PFSK-1 (cell line): ENCODE data around the gene HMGCL.

Experiments used
- FOXP2 ChIP-seq: optimal IDR thresholded peaks from 2 replicates; pipeline ENCODE3; 2011; ENCODE audit warnings: borderline replicate concordance, control low read depth, inconsistent platforms; ENCODE audit not compliant: insufficient read depth; ENCODE audit errors: extremely low read length, extremely low read depth
- POLR2AphosphoS5 ChIP-seq: IDR thresholded peaks from 2 replicates; pipeline ENCODE4 v1.6.1; 2012; ENCODE audit warnings: low read depth, mild to moderate bottlenecking, control low read depth, low read length, moderate library complexity
- SIN3A ChIP-seq: IDR thresholded peaks from 2 replicates; pipeline ENCODE4 v1.6.1; 2012; ENCODE audit warnings: mild to moderate bottlenecking, low read length, moderate library complexity, borderline replicate concordance; ENCODE audit not compliant: insufficient read depth
- TAF1 ChIP-seq: IDR thresholded peaks from 2 replicates; pipeline ENCODE4 v1.6.1; 2012; ENCODE audit warnings: low read length, control low read depth, borderline replicate concordance; ENCODE audit not compliant: insufficient read depth
- TF ChIP-seq, protein P1 (sequence below), 2 experiments: IDR thresholded peaks; 2 replicates each; pipeline versions ENCODE4 v1.6.1 to v1.8.0; 2011 to 2012; ENCODE audit warnings: low read depth in 2 of 2, low read length in 2 of 2, control low read depth in 1 of 2, inconsistent platforms in 1 of 2, mild to moderate bottlenecking in 1 of 2, moderate library complexity in 1 of 2; ENCODE audit not compliant: insufficient read depth in 1 of 2

DNA sequence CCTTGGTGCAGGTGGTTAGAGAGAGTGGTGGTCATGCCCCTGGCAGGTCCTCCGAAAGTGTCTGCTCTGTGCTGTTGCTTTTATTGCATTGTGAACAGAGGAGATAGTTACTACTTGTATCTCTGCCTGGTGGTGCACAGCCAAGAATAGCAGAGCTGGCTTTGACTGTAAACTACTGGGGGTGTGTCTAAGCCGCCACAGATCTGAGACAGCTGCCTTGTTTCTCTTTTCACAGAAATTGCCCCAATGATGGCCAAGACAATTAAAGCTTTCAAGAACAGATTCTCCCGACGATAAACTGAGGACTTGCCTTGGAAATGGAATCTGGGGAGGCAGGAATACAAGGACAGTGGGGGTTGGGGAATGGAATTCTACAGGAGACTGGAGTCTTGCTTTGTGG, 66.0 kb downstream of the HMGCL start:
- no peak for TF ChIP-seq POLR2AphosphoS5
- TF ChIP-seq, protein P1, sequence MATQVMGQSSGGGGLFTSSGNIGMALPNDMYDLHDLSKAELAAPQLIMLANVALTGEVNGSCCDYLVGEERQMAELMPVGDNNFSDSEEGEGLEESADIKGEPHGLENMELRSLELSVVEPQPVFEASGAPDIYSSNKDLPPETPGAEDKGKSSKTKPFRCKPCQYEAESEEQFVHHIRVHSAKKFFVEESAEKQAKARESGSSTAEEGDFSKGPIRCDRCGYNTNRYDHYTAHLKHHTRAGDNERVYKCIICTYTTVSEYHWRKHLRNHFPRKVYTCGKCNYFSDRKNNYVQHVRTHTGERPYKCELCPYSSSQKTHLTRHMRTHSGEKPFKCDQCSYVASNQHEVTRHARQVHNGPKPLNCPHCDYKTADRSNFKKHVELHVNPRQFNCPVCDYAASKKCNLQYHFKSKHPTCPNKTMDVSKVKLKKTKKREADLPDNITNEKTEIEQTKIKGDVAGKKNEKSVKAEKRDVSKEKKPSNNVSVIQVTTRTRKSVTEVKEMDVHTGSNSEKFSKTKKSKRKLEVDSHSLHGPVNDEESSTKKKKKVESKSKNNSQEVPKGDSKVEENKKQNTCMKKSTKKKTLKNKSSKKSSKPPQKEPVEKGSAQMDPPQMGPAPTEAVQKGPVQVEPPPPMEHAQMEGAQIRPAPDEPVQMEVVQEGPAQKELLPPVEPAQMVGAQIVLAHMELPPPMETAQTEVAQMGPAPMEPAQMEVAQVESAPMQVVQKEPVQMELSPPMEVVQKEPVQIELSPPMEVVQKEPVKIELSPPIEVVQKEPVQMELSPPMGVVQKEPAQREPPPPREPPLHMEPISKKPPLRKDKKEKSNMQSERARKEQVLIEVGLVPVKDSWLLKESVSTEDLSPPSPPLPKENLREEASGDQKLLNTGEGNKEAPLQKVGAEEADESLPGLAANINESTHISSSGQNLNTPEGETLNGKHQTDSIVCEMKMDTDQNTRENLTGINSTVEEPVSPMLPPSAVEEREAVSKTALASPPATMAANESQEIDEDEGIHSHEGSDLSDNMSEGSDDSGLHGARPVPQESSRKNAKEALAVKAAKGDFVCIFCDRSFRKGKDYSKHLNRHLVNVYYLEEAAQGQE (IDR thresholded peaks at IDR 0.05; ENCODE audit: insufficient read depth in 1 of 2, low read depth in 2 of 2, low read length in 2 of 2) = no peak
- TF ChIP-seq SIN3A = no peak
- TF ChIP-seq TAF1 = no peak
- no peak for TF ChIP-seq FOXP2
